Left renal cortex interstitium (tissue), 4 donors: ENCODE results near the gene USP12. TPM values are rescaled to one million over a fixed set of nuclear protein-coding genes. Genes with fewer than 3 reads are reported as not detected.
"Not testable (repeated sequence)": the region's sequence is repeated elsewhere in the genome, so short reads cannot be mapped to it uniquely, and the experiment has no call there.

Experiments
- DNase-seq, 4 donors: peaks; one replicate each; pipeline ENCODE4 v3.0.0-alpha.2; 2013; ENCODE audit warnings: low read depth in 4 of 4, low spot score in 2 of 4, missing footprints in 1 of 4
- polyA plus RNA-seq, 4 donors: library from polyadenylated mRNA; unstranded; fragments of 120-200 nt; gene quantifications; one replicate each; pipeline ENCODE4 v1.2.1, GENCODE V29; 2013; ENCODE audit not compliant: insufficient read length in 4 of 4

USP12 gene
- polyA plus RNA-seq, 4 donors: 29.8 to 39.7 (median 33.6) TPM

DNA sequence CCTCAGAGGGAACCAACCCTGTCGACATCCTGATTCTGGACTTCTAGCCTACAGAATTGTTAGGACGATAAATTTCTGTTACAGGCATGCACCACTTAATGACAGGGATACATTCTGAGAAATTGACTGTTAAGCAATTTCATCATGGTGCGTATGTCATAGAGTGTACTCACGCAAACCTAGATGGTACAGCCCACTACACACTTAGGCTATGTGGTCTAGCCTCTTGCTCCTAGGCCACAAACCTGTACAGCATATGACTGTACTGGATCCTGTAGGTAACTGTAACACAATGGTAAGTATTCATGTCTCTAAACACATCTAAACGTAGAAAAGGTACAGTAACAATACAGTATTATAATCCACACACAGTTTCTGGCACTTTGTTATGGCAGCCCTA, 13.3 kb downstream of the USP12 start:
- DNase-seq: no peak

DNA sequence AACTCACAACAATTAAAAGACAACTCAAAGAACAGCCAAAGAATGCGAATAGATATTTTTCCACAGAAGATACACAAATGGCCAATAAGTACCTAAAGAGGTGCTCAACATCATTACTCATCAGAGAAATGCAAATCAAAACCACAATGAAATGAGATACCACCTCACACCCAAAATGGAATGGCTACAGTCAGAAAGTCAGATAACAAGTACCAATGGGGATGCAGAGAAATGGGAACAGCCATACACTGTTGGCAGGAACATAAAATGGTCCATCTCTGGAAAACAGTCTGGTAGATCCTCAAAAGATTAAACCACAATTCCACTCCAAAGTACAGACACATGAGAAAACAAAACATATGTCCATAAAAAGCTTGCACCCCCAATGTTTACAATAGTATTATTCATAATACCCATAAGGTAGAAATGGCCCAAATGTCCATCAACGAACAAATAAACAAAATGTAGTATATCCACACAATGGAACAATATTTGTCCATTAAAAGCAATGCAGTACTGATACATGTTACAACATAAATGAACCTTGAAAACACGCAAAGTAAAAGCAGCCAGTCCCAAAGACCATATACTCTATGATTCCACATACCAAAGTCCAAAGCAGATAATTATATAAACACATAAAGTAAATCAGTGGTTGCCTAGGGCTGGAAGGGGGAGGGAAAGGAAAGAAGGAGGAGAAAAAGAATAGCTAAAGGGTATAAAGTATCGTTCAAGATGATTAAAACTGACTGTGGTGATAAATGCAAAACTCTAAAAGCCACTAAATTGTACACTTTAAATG, 19.6 kb downstream of the USP12 start:
- no peak for DNase-seq

DNA sequence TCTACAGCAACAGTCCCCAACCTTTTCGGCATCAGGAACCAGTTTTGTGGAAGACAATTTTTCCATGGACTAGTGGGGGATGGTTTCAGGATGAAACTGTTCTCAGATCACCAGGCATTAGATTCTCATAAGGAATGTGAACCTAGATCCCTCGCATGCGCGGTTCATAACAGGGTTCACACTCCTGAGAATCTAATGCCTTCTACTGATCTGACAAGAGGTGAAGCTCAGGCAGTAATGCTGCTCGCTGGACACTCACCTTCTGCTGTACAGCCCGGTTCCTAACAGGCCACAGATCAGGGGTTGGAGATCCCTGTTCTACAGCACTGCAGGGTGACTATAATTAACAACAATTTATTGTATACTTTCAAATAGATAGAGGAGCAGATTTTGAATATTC, 21.9 kb downstream of the USP12 start:
- no peak for DNase-seq

DNA sequence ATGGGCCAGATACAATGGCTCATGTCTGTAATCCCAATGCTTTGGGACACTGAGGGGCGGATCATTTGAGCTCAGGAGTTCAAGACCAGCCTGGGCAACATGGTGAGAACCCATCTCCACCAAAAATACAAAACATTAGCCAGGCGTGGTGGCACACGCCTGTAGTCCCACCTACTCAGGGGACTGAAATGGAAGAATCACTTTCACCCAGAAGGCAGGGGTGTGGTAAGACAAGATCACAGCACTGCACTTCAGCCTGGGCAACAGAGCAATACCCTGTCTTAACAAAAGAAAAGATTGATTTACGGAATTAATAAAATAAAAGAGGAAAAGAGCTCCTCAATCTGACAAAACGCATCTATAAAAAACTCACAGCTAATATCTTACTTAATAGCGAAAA, 22.7 kb downstream of the USP12 start:
- DNase-seq: no peak

DNA sequence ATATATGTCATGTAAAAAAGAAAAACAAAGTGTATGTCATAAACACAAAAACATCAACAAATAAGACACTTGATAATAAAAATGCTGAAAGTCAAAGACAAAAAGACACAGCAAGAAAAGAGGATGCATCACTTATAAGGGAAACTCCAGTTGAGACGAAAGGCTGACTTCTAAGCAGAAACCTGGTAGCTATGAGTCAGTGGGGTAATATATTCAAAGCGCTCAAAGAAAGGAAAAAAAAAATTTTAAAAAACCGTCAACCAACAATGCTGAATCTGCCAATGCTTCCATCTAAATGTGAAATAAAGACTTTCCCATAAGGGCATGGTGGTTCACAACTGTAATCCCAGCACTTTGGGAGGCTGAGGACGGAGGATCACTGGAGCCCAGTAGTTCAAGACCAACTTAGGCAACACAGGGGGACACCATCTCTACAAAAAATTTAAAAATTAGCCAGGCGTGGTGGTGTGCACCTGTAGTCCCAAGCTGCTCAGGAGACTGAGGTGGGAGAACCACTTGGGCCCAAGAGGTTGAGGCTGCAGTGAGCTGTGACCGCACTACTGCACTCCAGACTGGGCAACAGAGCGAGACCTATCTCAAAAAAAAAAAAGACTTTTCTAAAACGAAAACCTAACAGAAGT, 24.0 kb downstream of the USP12 start:
- no peak for DNase-seq

DNA sequence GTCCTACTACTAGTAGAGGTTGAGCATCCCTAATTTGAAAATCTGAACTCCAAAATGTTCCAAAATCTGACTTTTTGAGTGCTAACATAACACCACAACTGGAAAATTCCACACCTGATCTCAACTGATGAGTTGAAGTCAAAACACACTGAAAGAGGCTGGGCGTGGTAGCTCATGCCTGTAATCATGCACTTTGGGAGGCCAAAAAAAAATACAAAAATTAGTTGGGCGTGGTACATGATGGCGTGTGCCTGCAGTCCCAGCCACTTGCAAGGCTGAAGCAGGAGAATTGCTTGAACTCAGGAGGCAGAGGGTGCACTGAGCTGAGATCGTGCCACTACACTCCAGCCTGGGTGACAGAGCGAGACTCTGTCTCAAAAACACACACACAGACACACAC, 29.9 kb downstream of the USP12 start:
- no peak for DNase-seq

DNA sequence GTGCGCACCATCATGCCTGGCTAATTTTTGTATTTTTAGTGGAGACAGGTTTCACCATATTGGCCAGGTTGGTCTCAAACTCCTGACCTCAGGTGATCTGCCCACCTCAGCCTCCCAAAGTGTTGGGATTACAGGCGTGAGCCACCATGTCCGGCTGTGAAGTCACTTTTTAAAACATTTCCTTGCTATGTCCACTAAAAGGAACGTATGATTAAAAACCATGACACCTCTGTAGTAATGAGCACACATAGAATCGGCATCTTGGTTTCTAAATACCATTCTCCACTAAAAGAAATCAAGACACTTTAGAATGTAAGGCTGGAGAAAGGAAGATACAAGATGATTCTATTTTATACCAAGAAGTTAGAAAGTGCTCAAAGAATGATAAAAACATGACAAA, 30.5 kb downstream of the USP12 start:
- DNase-seq: not testable (repeated sequence)

DNA sequence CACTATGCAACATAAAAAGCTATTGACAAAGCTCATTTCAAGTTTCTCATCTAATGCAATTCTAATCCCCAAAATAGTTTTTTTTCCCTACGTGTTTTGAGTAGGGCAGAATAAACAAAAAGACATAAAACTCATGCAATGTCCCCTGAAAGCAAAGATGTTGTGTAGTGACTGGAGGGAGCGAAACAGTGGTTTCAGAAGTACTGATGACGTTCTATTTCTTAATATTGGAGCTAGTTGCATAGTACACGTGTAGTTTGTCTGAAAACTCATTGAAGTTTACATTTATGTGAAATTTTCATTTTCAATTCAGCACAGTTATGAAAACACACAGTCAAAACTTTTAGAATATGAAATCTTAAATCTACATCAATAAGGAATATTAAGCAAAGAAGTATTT, 31.6 kb downstream of the USP12 start:
- DNase-seq: no peak

DNA sequence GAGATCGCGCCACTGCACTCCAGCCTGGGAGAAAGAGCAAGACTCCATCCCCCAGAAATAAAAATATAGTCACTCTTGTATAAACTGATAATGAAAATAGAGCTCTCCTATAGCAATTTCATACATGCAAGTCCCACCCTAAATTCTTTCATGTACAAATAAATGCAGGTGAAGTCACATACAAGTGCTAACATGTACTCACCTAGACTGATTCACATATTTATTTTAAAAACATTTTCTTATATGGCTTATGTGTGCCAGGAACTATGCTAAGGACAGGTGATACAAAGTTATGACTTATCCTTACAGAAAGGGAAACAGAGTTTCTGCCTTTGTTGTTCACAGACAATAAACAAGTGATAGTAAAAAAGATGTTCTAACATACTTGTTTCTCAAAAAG, 32.0 kb downstream of the USP12 start:
- no peak for DNase-seq

DNA sequence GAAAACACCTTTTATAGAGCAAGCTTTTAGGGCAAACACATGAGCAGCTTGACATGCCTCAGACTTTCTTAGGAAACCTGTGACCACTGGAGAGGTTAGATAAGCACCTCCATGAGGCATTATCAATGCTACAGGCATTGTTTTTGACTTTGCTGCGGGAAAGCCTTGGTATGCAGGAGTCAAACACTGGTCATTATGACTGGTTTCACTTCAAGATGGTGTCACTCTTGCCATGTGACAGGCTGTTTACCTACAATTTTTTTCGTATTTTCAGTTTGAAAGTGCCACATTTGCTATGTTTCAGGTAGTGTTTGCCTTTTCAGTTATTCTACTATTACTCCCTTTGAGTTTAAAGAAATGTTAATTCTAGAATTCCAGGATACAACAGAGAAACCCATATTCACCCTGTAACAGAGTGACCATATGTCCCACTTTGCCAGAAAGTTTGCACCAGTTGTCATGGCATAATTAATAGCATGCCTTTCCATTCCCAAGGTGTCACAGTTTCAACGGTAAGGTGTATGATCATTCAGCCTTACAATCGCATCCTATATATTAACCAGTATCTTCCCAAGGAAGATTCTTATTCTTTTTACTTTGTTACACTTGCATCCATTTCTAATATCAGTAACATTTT, 33.0 kb downstream of the USP12 start:
- no peak for DNase-seq

DNA sequence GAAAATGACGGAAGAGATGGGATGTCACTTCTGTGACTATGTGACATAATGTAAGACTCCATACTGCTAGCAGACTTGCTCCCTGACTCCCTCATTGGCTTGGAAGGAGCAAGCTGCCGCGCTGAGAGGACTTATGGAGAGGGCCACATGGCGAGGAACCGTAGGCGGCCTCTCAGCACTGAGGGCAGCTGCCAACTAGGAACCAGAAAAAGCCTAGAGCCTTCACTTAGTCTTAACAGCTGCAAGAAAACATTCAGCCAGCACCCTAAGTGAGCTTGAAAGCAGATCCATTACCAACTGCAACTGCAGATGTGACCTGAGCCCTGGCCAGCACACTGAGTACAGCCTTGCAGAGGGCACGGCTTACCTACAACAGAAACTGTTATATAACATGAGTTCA, 33.9 kb downstream of the USP12 start:
- no peak for DNase-seq

DNA sequence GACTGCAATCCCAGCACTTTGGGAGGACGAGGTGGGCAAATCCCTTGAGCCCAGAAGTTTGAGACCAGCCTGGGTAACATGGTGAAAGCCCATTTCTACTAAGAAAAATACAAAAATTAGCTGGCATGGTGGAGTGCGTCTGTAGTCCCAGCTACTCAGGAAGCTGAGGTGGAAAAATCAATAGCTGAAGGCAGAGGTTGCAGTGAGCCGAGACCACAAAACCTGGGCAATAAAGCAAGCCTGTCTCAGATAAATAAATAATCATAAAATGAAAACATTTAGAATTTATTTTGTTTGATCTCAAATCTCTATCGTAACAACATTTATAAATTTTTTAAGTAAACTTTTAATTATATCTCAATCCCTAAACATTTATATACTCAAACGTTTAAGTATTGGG, 36.6 kb downstream of the USP12 start:
- DNase-seq: no peak

DNA sequence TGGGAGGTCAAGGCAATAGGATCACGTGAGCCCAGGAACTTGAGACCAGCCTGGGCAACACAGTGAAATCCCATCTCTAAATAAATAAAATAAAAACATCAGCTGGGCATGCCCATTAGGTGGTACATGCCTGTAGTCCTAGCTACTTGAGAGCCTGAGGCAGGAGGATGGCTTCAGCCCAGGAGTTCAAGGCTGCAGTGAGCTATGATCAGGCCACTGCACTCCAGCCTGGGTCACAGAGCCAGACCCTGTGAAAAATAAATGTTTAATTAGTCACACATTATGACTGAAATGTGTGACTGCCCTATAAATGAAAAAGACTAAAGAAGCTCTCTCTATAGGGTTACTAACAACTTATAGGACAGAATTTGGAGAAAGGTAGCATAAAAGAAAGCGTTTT, 37.7 kb downstream of the USP12 start:
- no peak for DNase-seq

DNA sequence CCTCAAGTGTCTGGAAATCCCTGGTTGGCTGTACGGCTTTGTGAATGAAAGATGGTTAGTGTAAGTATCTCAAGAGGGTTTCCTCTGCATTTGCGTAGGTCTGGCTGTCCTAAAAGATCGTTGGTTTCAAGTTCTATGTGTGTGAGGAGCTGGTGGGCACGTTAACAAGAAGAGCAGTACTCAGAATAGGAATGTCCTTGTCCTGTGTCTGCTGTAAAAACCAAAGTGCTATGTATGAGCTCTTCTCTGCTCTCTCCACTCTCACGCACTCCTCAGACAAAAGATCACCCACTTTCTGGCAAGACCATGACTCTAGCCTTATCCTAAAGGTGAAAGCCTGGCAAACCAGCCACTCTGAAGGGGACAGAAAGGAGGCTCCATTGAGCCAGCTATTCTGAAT, 39.1 kb downstream of the USP12 start:
- no peak for DNase-seq

DNA sequence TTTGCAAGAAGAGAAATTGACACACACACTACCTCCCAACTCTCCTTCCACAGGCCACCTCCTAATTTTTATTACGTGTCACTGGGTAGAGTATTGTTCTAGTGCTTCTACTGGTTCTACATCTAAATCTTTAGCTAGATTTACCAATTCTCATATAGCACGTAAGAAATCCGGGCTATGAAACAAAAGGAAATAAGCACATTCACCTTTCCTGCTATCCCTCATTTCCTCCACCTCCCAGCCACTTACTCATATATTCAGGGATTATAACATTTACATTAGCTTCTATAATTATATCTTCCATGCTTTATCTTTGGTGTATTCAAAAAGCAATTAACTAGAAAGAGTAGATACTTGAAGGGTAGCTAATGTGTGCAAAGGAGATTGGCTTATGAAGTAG, 39.7 kb downstream of the USP12 start:
- DNase-seq: no peak

DNA sequence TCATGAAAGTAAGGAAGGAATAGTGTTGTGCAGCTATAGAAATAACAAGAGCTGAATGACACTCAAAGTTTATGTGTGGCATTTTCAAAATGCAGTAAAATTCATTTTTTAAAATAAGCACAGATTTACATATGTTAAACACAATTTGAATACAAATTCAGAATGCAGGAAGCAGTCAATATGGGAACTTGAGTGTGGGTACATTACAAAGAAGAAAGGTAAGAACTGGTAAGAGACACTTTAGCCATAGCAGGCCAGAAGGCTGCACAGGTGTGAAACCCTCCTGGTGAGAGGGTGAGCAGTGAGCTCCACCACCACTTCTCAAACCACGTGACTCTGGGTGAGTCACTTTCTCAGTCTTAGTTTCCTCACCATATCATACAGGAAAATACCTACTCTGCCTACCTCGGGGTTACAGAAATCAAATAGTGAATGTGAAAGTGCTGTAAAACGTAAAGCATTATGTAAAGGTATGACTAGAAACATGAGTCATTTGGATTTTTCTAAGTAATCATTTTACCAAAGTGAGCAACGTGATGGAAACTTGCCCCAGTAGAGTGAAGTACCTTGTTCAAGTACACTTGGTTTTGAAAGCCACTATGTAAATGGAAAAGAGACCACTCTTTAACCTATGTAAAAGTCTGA, 40.5 kb downstream of the USP12 start:
- DNase-seq: no peak

DNA sequence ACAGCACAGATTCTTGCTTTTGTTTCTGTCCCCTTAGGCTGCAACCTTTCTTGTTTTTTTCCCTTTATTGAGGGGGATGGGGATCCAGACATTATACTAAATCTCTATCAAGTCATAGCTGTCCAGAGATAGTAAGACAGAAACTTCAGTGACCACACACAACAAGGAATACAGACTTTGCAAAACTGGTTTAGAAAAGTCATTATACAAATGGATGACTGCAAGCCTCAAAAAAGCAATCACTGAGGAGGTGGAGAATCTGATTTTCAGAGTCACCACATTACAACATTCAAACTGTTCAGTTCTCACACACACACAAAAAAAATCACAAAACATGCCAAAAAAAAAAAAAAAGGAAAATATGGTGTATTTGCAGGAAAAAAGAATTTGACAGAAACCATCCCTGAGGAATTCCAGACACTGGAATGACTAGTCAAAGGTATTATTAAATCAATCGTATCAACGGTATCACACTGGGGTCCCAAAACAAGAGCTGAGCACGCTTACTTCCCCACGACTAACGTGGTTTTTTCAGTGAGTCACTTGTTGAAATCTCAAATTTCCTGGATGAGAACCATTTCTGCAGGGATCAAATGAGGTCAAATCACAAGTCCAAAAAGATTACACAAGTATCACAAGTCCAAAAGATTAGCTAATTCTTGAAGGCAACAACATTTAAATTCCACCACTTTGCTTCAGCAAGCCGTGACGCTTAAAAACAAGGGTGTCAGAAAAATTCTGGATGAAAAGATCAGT, 41.2 kb downstream of the USP12 start:
- no peak for DNase-seq

DNA sequence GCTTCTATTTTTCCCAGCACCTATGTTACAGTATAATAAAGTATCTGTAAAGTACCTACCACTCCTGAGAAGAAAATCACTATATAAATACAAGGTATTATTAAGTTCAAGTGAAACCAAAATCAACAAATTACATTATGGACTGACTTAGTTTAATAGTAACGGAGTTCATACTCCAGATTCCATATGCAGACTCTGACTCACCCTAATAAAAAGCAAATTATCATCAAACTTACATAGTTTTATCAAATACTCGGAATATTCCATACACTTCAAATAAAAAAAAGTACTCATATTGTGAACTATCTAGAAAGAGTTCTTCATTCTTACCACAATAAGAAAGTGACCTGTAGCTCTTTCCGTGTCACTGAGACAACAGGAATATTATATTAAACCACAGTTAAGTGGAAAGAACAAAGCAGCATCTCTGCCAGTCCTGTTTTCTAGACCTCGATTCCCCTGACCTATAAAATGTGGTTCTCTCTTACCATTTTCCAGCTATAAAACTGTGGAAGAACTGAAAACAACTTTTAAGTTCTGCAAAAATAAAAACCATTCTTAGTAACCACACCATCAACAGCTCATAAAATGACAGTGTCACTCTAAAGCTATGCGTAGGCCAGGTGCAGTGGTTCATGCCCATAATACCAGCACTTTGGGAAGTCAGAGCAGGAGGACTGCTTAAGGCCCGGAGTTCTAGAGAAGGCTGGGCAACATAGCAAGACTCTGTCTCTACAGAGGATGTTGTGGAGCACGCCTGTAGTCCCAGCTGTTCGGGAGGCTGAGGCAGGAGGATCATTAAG, 42.6 kb downstream of the USP12 start:
- no peak for DNase-seq

DNA sequence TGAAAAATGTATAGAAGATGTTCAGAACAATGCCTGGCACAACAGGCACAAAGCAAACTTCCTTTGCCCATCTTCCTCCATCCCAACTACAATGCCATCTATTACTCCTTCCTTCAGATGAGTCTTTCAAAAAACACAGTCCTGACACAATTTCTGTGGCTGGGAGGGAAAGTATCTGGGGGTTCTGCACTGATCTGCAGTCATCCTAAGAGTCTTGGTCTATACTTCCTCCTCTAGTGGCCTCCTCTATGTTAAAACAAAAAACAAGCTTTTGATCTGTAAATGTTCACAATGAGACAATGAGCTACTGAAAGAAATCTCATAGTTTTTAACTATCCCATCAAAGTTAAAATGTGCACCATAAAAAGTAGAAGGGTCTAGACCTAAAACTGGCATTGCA, 44.8 kb downstream of the USP12 start:
- no peak for DNase-seq
